OCI-LY7 (cell line): ENCODE data around the gene PRX.

Experiments used
- CTCF ChIP-seq: fragments of 200-600 bp; sonication (generic); conservative IDR thresholded peaks from 2 replicates; pipeline ENCODE4 v1.5.1; 2014; ENCODE audit warnings: mild to moderate bottlenecking, antibody characterized with exemption, low read length, moderate library complexity, mixed read lengths
- EZH2phosphoT487 ChIP-seq: fragments of 200-600 bp; sonication (generic); IDR thresholded peaks from 2 replicates; pipeline ENCODE4 v1.6.1; 2018; ENCODE audit warnings: low read depth, borderline replicate concordance, mild to moderate bottlenecking, mixed run types, antibody characterized with exemption, low read length, moderate library complexity, mixed read lengths

GRCh38 chr19:40441719-40442253 is 28.6 kb upstream of the PRX start:
- no peak for TF ChIP-seq CTCF
- no peak for TF ChIP-seq EZH2phosphoT487
